ENCODE measurements around the gene ZNF224. TPM values are rescaled to one million over a fixed set of nuclear protein-coding genes. Genes with fewer than 3 reads are reported as not detected.

ZNF224 gene
- total and polyA plus RNA-seq, 10 of the 15 experiments (the other 5 are each of a cell fraction or from before 2014, with no cell fraction given), result 6.8 to 39.4 (median 17.2) TPM

GRCh38 chr19:44055870-44056269 lies 38.3 kb upstream of the ZNF224 start:
- Histone ChIP-seq H3K9ac (ENCODE audit: control insufficient read depth, insufficient read depth, low read length) (no peak overlapping the region), H3K27ac (ENCODE audit: control insufficient read depth, insufficient read depth) (no peak overlapping the region), H3K27me3 (replicated peaks in 1 of 2; ENCODE audit: control insufficient read depth in 2 of 2, insufficient read depth in 2 of 2, low read length in 1 of 2) (no peaks in the 10 kb centered on the region), H4K20me1 (ENCODE audit: control insufficient read depth, insufficient read depth) (no peaks in the 10 kb centered on the region), H3K79me2 (ENCODE audit: control insufficient read depth, insufficient read depth, low read length) (no peaks in the 10 kb centered on the region), H2AFZ (ENCODE audit: control insufficient read depth, low read depth, low read length) (no peak overlapping the region), H3K9me3 (replicated peaks; ENCODE audit: control insufficient read depth, insufficient read depth, low read length) (peaks cover 4% of the 10 kb centered on the region; the same call in 2 of the 3 replicates), H3K36me3 (ENCODE audit: control insufficient read depth in 2 of 2, insufficient read depth in 2 of 2, low read length in 1 of 2) (no peaks in the 10 kb centered on the region), H3K4me2 (ENCODE audit: control insufficient read depth, insufficient read depth) (no peak overlapping the region), H3K4me3 (no peak overlapping the region), H3K4me1 (ENCODE audit: control insufficient read depth, insufficient read depth, low read length) (no peaks in the 10 kb centered on the region)
- TF ChIP-seq NR2F1 (conservative IDR thresholded peaks at IDR 0.05) (no peak), CBX5 (IDR thresholded peaks at IDR 0.05; ENCODE audit: low read depth) (no peak), CREM (IDR thresholded peaks at IDR 0.05; ENCODE audit: low read depth) (no peak), NFIC (IDR thresholded peaks at IDR 0.05; ENCODE audit: low read depth, low read length) (no peak)
- 66% methylated on average over 5 of the region's 5 CpGs for WGBS (ENCODE audit: insufficient coverage, insufficient replicate concordance, low lambda C conversion rate, missing lambda C conversion rate)
- no TSS peak for BruUV-seq (replicated peaks)
- in situ Hi-C loops (cut with MboI), result no loop called here
- POLR2A ChIA-PET, result no interaction called here
- CTCF ChIA-PET, result interaction anchor here (0.8 kb wide), 1 partner anchor 103 kb away, joined by 3 read pairs; no protein-coding TSS in a partner anchor
- intact Hi-C loops (cut with micrococcal nuclease; ENCODE audit: unreplicated experiment), result no loop called here
- RAD21 ChIA-PET (ENCODE audit: unreplicated experiment), result no interaction called here
- DNase-seq (ENCODE audit: low read depth, low spot score) (no peak), ATAC-seq (no peak), FAIRE-seq (no peak)
- SMC1A ChIA-PET (ENCODE audit: uncharacterized antibody, unreplicated experiment), result no interaction called here

- H4K20me1 ChIP-seq (ENCODE audit: control insufficient read depth, insufficient read depth), result no peaks in the 10 kb centered on the region
- no TSS peak for BruUV-seq (replicated peaks)
- H3K4me1 ChIP-seq (ENCODE audit: control insufficient read depth, insufficient read depth, low read length), result no peaks in the 10 kb centered on the region
- FAIRE-seq (no peak), ATAC-seq (no peak; the same call in 2 of the 3 replicates), DNase-seq (ENCODE audit: low read depth, low spot score) (no peak)
- ChIA-PET CTCF (no interaction called here), POLR2A (no interaction called here), RAD21 (ENCODE audit: unreplicated experiment) (no interaction called here), SMC1A (ENCODE audit: uncharacterized antibody, unreplicated experiment) (no interaction called here)
- no peaks in the 10 kb centered on the region for H3K79me2 ChIP-seq (ENCODE audit: control insufficient read depth, insufficient read depth, low read length)
- no peaks in the 10 kb centered on the region for H3K27me3 ChIP-seq (replicated peaks in 1 of 2; ENCODE audit: control insufficient read depth in 2 of 2, insufficient read depth in 2 of 2, low read length in 1 of 2)
- H3K4me2 ChIP-seq (ENCODE audit: control insufficient read depth, insufficient read depth), result no peak overlapping the region
- in situ Hi-C loops (cut with MboI), result no loop called here
- no peaks in the 10 kb centered on the region for H3K36me3 ChIP-seq (ENCODE audit: control insufficient read depth in 2 of 2, insufficient read depth in 2 of 2, low read length in 1 of 2)
- peaks cover 3% of the 10 kb centered on the region; the same call in 1 of the 3 replicates for H3K9me3 ChIP-seq (replicated peaks; ENCODE audit: control insufficient read depth, insufficient read depth, low read length)
- H2AFZ ChIP-seq (ENCODE audit: control insufficient read depth, low read depth, low read length), result no peak overlapping the region
- no peak overlapping the region for H3K9ac ChIP-seq (ENCODE audit: control insufficient read depth, insufficient read depth, low read length)
- no peak overlapping the region for H3K4me3 ChIP-seq
- 0% methylated on average over 2 of the region's 2 CpGs for WGBS (ENCODE audit: insufficient coverage, insufficient replicate concordance, low lambda C conversion rate, missing lambda C conversion rate)
- H3K27ac ChIP-seq (ENCODE audit: control insufficient read depth, insufficient read depth), result no peak overlapping the region
- intact Hi-C loops (cut with micrococcal nuclease; ENCODE audit: unreplicated experiment), result no loop called here
- TF ChIP-seq KLF5 (IDR thresholded peaks at IDR 0.05; ENCODE audit: partially characterized antibody) (no peak), ZNF687 (IDR thresholded peaks at IDR 0.05) (no peak), CHD4 (IDR thresholded peaks at IDR 0.05) (no peak), EGR1 (IDR thresholded peaks at IDR 0.05; ENCODE audit: borderline replicate concordance in 1 of 2, low read depth in 2 of 2, low read length in 2 of 2) (no peak), CHD2 (IDR thresholded peaks at IDR 0.05; ENCODE audit: borderline replicate concordance, low read depth, low read length) (no peak), ETV6 (conservative IDR thresholded peaks at IDR 0.05 in 1 of 2, IDR thresholded peaks at IDR 0.05 in 1 of 2; ENCODE audit: borderline replicate concordance in 1 of 2, low read depth in 1 of 2) (no peak), FOXK2 (IDR thresholded peaks at IDR 0.05) (no peak), MYC (IDR thresholded peaks at IDR 0.05; ENCODE audit: insufficient read depth, insufficient read length, insufficient replicate concordance, low read length, severe bottlenecking) (no peak), BHLHE40 (IDR thresholded peaks at IDR 0.05; ENCODE audit: borderline replicate concordance in 1 of 2, low read depth in 2 of 2, low read length in 1 of 2) (no peak)
These were observed 34.9 kb upstream of the ZNF224 start for GRCh38 chr19:44059229-44059628.
